Measurements from ENCODE around the gene CRYAB. TPM values are rescaled to one million over a fixed set of nuclear protein-coding genes. Genes with fewer than 3 reads are reported as not detected.
"Not testable (repeated sequence)": the region's sequence is repeated elsewhere in the genome, so short reads cannot be mapped to it uniquely, and the experiment has no call there.

Gene CRYAB
- total RNA-seq, 1 experiment from 2014 or later = 1.1 TPM

GRCh38 chr11:111886844-111887243, 24.7 kb downstream of the CRYAB start:
- intact Hi-C loops (cut with micrococcal nuclease; ENCODE audit: unreplicated experiment) = no loop called here
- Mint-ChIP-seq H3K27me3 (ENCODE audit: insufficient read depth, unreplicated experiment) (peaks cover 5% of the 10 kb centered on the region), H3K4me1 (ENCODE audit: low read depth, unreplicated experiment) (no peaks in the 10 kb centered on the region), H3K27ac (ENCODE audit: unreplicated experiment) (no peak overlapping the region), H3K9me3 (ENCODE audit: unreplicated experiment) (no peaks in the 10 kb centered on the region), H3K36me3 (ENCODE audit: insufficient read depth, unreplicated experiment) (no peaks in the 10 kb centered on the region), H3K4me3 (ENCODE audit: unreplicated experiment) (no peak overlapping the region)
- DNase-seq = no peak
- no peaks in the 10 kb centered on the region for H3K36me3 ChIP-seq (ENCODE audit: control insufficient read depth, insufficient read depth, low read length)
- H3K4me3 ChIP-seq (ENCODE audit: low read depth, low read length) = no peak overlapping the region
- no TSS peak for BruUV-seq (replicated peaks)
- ChIA-PET CTCF (interaction anchor here (0.8 kb wide), 1 partner anchor 95 kb away, joined by 3 read pairs; no protein-coding TSS in a partner anchor), POLR2A (no interaction called here)
- H3K9me3 ChIP-seq = peaks cover 3% of the 10 kb centered on the region; the same call in 1 of the 2 replicates
- no peaks in the 10 kb centered on the region for H3K4me1 ChIP-seq
- TF ChIP-seq CTCF (IDR thresholded peaks at IDR 0.05; ENCODE audit: insufficient read depth in 1 of 2, low read depth in 1 of 2, low read length in 1 of 2, severe bottlenecking in 1 of 2, unreplicated experiment in 1 of 2) = no peak
- H3K27me3 ChIP-seq (replicated peaks; ENCODE audit: control insufficient read depth, insufficient read depth, low read length) = no peaks in the 10 kb centered on the region

- Histone ChIP-seq H3K27me3 (replicated peaks; ENCODE audit: control insufficient read depth, insufficient read depth, low read length) (no peaks in the 10 kb centered on the region), H3K4me1 (no peaks in the 10 kb centered on the region), H3K36me3 (ENCODE audit: control insufficient read depth, insufficient read depth, low read length) (no peaks in the 10 kb centered on the region), H3K9me3 (peaks cover 2% of the 10 kb centered on the region; the same call in 1 of the 2 replicates), H3K4me3 (ENCODE audit: low read depth, low read length) (no peak overlapping the region)
- Mint-ChIP-seq H3K27ac (ENCODE audit: unreplicated experiment) (no peak overlapping the region), H3K36me3 (ENCODE audit: insufficient read depth, unreplicated experiment) (no peaks in the 10 kb centered on the region), H3K4me1 (ENCODE audit: low read depth, unreplicated experiment) (no peaks in the 10 kb centered on the region), H3K27me3 (ENCODE audit: insufficient read depth, unreplicated experiment) (peaks cover 5% of the 10 kb centered on the region), H3K9me3 (ENCODE audit: unreplicated experiment) (no peaks in the 10 kb centered on the region), H3K4me3 (ENCODE audit: unreplicated experiment) (no peak overlapping the region)
- BruUV-seq (replicated peaks) = no TSS peak
- TF ChIP-seq CTCF (IDR thresholded peaks at IDR 0.05; ENCODE audit: insufficient read depth in 1 of 2, low read depth in 1 of 2, low read length in 1 of 2, severe bottlenecking in 1 of 2, unreplicated experiment in 1 of 2) = no peak
- ChIA-PET POLR2A (interaction anchor here (0.5 kb wide), 1 partner anchor 41 kb away, joined by 3 read pairs; no protein-coding TSS in a partner anchor), CTCF (interaction anchor here (0.8 kb wide), 1 partner anchor 96 kb away, joined by 3 read pairs; no protein-coding TSS in a partner anchor)
- no peak for DNase-seq
- intact Hi-C loops (cut with micrococcal nuclease; ENCODE audit: unreplicated experiment) = no loop called here
Observed at GRCh38 chr11:111886032-111886431, 25.5 kb downstream of the CRYAB start.

GRCh38 chr11:111885053-111885452, 26.5 kb downstream of the CRYAB start:
- POLR2A ChIA-PET = interaction anchor here (0.6 kb wide), 1 partner anchor 96 kb away, joined by 3 read pairs; no protein-coding TSS in a partner anchor
- H3K4me3 Mint-ChIP-seq (ENCODE audit: unreplicated experiment); H3K36me3 Mint-ChIP-seq (ENCODE audit: insufficient read depth, unreplicated experiment); H3K27me3 Mint-ChIP-seq (ENCODE audit: insufficient read depth, unreplicated experiment); intact Hi-C loops (cut with micrococcal nuclease; ENCODE audit: unreplicated experiment); H3K9me3 ChIP-seq; BruUV-seq (replicated peaks); H3K27ac Mint-ChIP-seq (ENCODE audit: unreplicated experiment); DNase-seq; H3K4me1 Mint-ChIP-seq (ENCODE audit: low read depth, unreplicated experiment); H3K36me3 ChIP-seq (ENCODE audit: control insufficient read depth, insufficient read depth, low read length); H3K4me3 ChIP-seq (ENCODE audit: low read depth, low read length); H3K9me3 Mint-ChIP-seq (ENCODE audit: unreplicated experiment); H3K4me1 ChIP-seq; CTCF ChIA-PET; H3K27me3 ChIP-seq (replicated peaks; ENCODE audit: control insufficient read depth, insufficient read depth, low read length): not testable (repeated sequence)
